Measurements from ENCODE around the gene WDR82.

The WDR82 gene

GRCh38 chr3:52227766-52228165 lies 50.7 kb downstream of the WDR82 start:
- TF ChIP-seq EZH2phosphoT487 (IDR thresholded peaks at IDR 0.05; ENCODE audit: borderline replicate concordance) = no peak
- TF ChIP-seq, protein P1, sequence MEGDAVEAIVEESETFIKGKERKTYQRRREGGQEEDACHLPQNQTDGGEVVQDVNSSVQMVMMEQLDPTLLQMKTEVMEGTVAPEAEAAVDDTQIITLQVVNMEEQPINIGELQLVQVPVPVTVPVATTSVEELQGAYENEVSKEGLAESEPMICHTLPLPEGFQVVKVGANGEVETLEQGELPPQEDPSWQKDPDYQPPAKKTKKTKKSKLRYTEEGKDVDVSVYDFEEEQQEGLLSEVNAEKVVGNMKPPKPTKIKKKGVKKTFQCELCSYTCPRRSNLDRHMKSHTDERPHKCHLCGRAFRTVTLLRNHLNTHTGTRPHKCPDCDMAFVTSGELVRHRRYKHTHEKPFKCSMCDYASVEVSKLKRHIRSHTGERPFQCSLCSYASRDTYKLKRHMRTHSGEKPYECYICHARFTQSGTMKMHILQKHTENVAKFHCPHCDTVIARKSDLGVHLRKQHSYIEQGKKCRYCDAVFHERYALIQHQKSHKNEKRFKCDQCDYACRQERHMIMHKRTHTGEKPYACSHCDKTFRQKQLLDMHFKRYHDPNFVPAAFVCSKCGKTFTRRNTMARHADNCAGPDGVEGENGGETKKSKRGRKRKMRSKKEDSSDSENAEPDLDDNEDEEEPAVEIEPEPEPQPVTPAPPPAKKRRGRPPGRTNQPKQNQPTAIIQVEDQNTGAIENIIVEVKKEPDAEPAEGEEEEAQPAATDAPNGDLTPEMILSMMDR (conservative IDR thresholded peaks at IDR 0.05; ENCODE audit: low read length) = no peak

DNA sequence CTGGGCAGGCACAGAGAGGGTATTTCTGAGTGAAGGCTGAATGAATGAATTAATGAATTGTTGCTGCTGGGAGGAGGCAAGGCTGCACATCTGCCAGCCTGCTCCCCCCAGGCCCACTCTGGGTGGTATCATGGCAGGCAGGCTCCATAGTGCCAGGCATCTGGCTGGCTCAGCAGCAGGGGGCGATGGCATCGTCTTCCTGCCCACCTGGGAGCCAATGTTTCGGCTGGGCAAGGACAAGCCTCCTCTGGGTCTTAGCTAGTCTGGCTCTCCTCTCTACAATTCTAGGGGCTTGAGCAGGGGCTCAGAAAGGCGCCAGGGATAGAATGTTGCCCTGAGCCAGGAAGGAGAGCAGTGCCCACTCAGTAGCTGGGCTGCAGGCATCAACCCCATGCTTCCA lies 51.3 kb downstream of the WDR82 start:
- H4K20me1 ChIP-seq (ENCODE audit: insufficient read depth, low read length, poor library complexity, severe bottlenecking) = peaks cover 12% of the 10 kb centered on the region
- H3K4me1 ChIP-seq (ENCODE audit: insufficient read depth, low read length, poor library complexity, severe bottlenecking) = peaks cover 16% of the 10 kb centered on the region
- H3K9ac ChIP-seq (ENCODE audit: low read depth, low read length, poor library complexity, severe bottlenecking) = no peak overlapping the region
- no peak overlapping the region for H3K4me3 ChIP-seq (ENCODE audit: low read length, poor library complexity, severe bottlenecking)
- H3K36me3 ChIP-seq (ENCODE audit: insufficient read depth, low read length) = peaks cover 29% of the 10 kb centered on the region; the same call in 1 of the 2 replicates
- no peaks in the 10 kb centered on the region for H3F3A ChIP-seq (ENCODE audit: low read depth)
- no peak overlapping the region for H3K4me2 ChIP-seq (ENCODE audit: low read depth, low read length, poor library complexity, severe bottlenecking)
- no peaks in the 10 kb centered on the region for H3K9me3 ChIP-seq (ENCODE audit: insufficient read depth, low read depth, low read length)
- peaks cover 26% of the 10 kb centered on the region; the same call in 1 of the 2 replicates for H3K79me2 ChIP-seq (ENCODE audit: insufficient read depth, low read length)
- H3K27me3 ChIP-seq (ENCODE audit: insufficient read depth, low read length, poor library complexity, severe bottlenecking) = no peaks in the 10 kb centered on the region
- no peak overlapping the region for H2AFZ ChIP-seq (ENCODE audit: low read length)
- no peaks in the 10 kb centered on the region for H3K9me2 ChIP-seq (replicated peaks; ENCODE audit: low read depth, low read length)
- TF ChIP-seq, protein P1 (conservative IDR thresholded peaks at IDR 0.05; ENCODE audit: low read length) = peak; percentile 34; the same call in 1 of the 2 replicates
- TF ChIP-seq EZH2phosphoT487 (IDR thresholded peaks at IDR 0.05; ENCODE audit: borderline replicate concordance) = no peak

More at GRCh38 chr3:52227766-52228165, 50.7 kb downstream of the WDR82 start:
- H3K79me2 ChIP-seq (ENCODE audit: insufficient read depth, low read length) = peaks cover 20% of the 10 kb centered on the region; the same call in 1 of the 2 replicates
- no peaks in the 10 kb centered on the region for H3K27me3 ChIP-seq (ENCODE audit: insufficient read depth, low read length, poor library complexity, severe bottlenecking)
- peaks cover 15% of the 10 kb centered on the region for H4K20me1 ChIP-seq (ENCODE audit: insufficient read depth, low read length, poor library complexity, severe bottlenecking)
- peaks cover 29% of the 10 kb centered on the region; the same call in 1 of the 2 replicates for H3K36me3 ChIP-seq (ENCODE audit: insufficient read depth, low read length)
- H3F3A ChIP-seq (ENCODE audit: low read depth) = no peaks in the 10 kb centered on the region
- H3K9ac ChIP-seq (ENCODE audit: low read depth, low read length, poor library complexity, severe bottlenecking) = no peak overlapping the region
- no peak overlapping the region for H2AFZ ChIP-seq (ENCODE audit: low read length)
- H3K4me3 ChIP-seq (ENCODE audit: low read length, poor library complexity, severe bottlenecking) = no peak overlapping the region
- H3K4me2 ChIP-seq (ENCODE audit: low read depth, low read length, poor library complexity, severe bottlenecking) = no peak overlapping the region
- H3K9me2 ChIP-seq (replicated peaks; ENCODE audit: low read depth, low read length) = no peaks in the 10 kb centered on the region
- peaks cover 9% of the 10 kb centered on the region for H3K4me1 ChIP-seq (ENCODE audit: insufficient read depth, low read length, poor library complexity, severe bottlenecking)
- no peaks in the 10 kb centered on the region for H3K9me3 ChIP-seq (ENCODE audit: insufficient read depth, low read depth, low read length)

- H2AFZ ChIP-seq (ENCODE audit: low read length) = no peak overlapping the region
- no peak overlapping the region for H3K4me3 ChIP-seq (ENCODE audit: low read length, poor library complexity, severe bottlenecking)
- H3K4me2 ChIP-seq (ENCODE audit: low read depth, low read length, poor library complexity, severe bottlenecking) = no peak overlapping the region
- H4K20me1 ChIP-seq (ENCODE audit: insufficient read depth, low read length, poor library complexity, severe bottlenecking) = peaks cover 5% of the 10 kb centered on the region
- H3K27me3 ChIP-seq (ENCODE audit: insufficient read depth, low read length, poor library complexity, severe bottlenecking) = no peaks in the 10 kb centered on the region
- H3K79me2 ChIP-seq (ENCODE audit: insufficient read depth, low read length) = peaks cover 31% of the 10 kb centered on the region
- H3K9ac ChIP-seq (ENCODE audit: low read depth, low read length, poor library complexity, severe bottlenecking) = no peak overlapping the region
- no peaks in the 10 kb centered on the region for H3K9me2 ChIP-seq (replicated peaks; ENCODE audit: low read depth, low read length)
- H3K9me3 ChIP-seq (ENCODE audit: insufficient read depth, low read depth, low read length) = no peaks in the 10 kb centered on the region
- H3K36me3 ChIP-seq (ENCODE audit: insufficient read depth, low read length) = peaks cover 29% of the 10 kb centered on the region; the same call in 1 of the 2 replicates
- peaks cover 23% of the 10 kb centered on the region for H3K4me1 ChIP-seq (ENCODE audit: insufficient read depth, low read length, poor library complexity, severe bottlenecking)
- no peak for TF ChIP-seq EZH2phosphoT487 (IDR thresholded peaks at IDR 0.05; ENCODE audit: borderline replicate concordance)
- TF ChIP-seq, protein P1 (conservative IDR thresholded peaks at IDR 0.05; ENCODE audit: low read length) = no peak
- H3F3A ChIP-seq (ENCODE audit: low read depth) = no peaks in the 10 kb centered on the region
Measured at GRCh38 chr3:52226229-52226817, 52.1 kb downstream of the WDR82 start.
